Kidney (tissue), 14 donors: Measurements from ENCODE around the gene TBXT. TPM values are rescaled to one million over a fixed set of nuclear protein-coding genes. Genes with fewer than 3 reads are reported as not detected.
A peak's percentile ranks its signal among the peaks of the same experiment; 100 is the strongest.

Experiments used
- DNase-seq, 5 donors: peaks; one replicate each; pipeline ENCODE4 v3.0.0-alpha.2; 2013 to 2020
- FAIRE-seq: peaks from 2 replicates; lab custom pipeline; 2012; peaks lifted over from hg19 to GRCh38; lab: Jason Lieb, UNC
- H3K27ac ChIP-seq, 2 donors: one replicate each; pipeline ENCODE4 v1.7.0; 2013; ENCODE audit warnings: low read depth in 2 of 2, low read length in 2 of 2, inconsistent platforms in 1 of 2
- H3K27me3 ChIP-seq: one replicate; pipeline ENCODE4 v1.7.1; 2013; ENCODE audit warnings: low read length, inconsistent platforms; ENCODE audit not compliant: control insufficient read depth, insufficient read depth
- H3K36me3 ChIP-seq, 3 donors: one replicate each; pipeline versions ENCODE4 v1.7.0 to v1.7.1; 2013; ENCODE audit warnings: low read length in 3 of 3, control low read depth in 1 of 3, inconsistent platforms in 1 of 3; ENCODE audit not compliant: insufficient read depth in 3 of 3, control insufficient read depth in 2 of 3
- H3K4me1 ChIP-seq, 3 donors: one replicate each; pipeline versions ENCODE4 v1.7.0 to v1.7.1; 2013; ENCODE audit warnings: low read length in 3 of 3, inconsistent platforms in 1 of 3, low read depth in 1 of 3; ENCODE audit not compliant: control insufficient read depth in 2 of 3, insufficient read depth in 2 of 3
- H3K4me3 ChIP-seq, 3 donors: one replicate each; pipeline versions ENCODE4 v1.7.0 to v1.8.1; 2013; ENCODE audit warnings: low read length in 3 of 3, control low read depth in 1 of 3, inconsistent platforms in 1 of 3
- H3K9ac ChIP-seq, 3 donors: one replicate each; pipeline versions ENCODE4 v1.7.0 to v1.7.1; 2013; ENCODE audit warnings: low read length in 3 of 3, control low read depth in 1 of 3, inconsistent platforms in 1 of 3
- H3K9me3 ChIP-seq, 3 donors: one replicate each; pipeline versions ENCODE4 v1.7.0 to v1.7.1; 2013; ENCODE audit warnings: low read length in 3 of 3, control low read depth in 1 of 3, inconsistent platforms in 1 of 3; ENCODE audit not compliant: control insufficient read depth in 2 of 3, insufficient read depth in 1 of 3
- CTCF ChIP-seq: IDR thresholded peaks from 3 replicates; pipeline ENCODE4 v1.5.1; 2012; ENCODE audit warnings: mild to moderate bottlenecking, moderate library complexity, borderline replicate concordance; ENCODE audit not compliant: insufficient read depth; ENCODE audit errors: extremely low read depth
- intact Hi-C: fragments of 100-400 bp; cut with DNase I; formaldehyde crosslinking; loops from one replicate; pipeline ENCODE4 v1.11.1; 2022
- polyA plus RNA-seq: library from polyadenylated mRNA; stranded (reverse); fragments of 350-450 nt; fragmentation: Illumina TruSeq; extraction: RNeasy Lipid Tissue Mini Kit (QIAGEN cat#74804); gene quantifications from one replicate; pipeline ENCODE4 v1.2.3, GENCODE V29; 2014; ENCODE audit warnings: low read depth, low replicate concordance; ENCODE audit not compliant: insufficient read depth
- total RNA-seq: library from RNA; stranded (reverse); fragmentation: NEBNext Ultra II Directional; extraction: Animal tissue kit (Norgen Biotek cat#: 25700); gene quantifications from one replicate; pipeline ENCODE4 v1.2.1, GENCODE V29; 2021
- donor health status: control.
- donor health status: control.
- donor health status: control.
- donor health status: control.
- donor health status: control.
- donor health status: DM: yes; HTN: yes; CAD: no.
- donor health status: Normal renal cell carcinoma (clear cell type).

The TBXT gene
- total and polyA plus RNA-seq, 2 donors from 2014 or later, result not detected

- Histone ChIP-seq H3K36me3 (no peaks in the 10 kb centered on the region), H3K27ac (no peak overlapping the region), H3K9ac (no peak overlapping the region), H3K4me1 (peaks cover 0 to 5% (median 0%) of the 10 kb centered on the region in 3 donors), H3K27me3 (peaks cover 53% of the 10 kb centered on the region), H3K4me3 (no peak overlapping the region), H3K9me3 (no peaks in the 10 kb centered on the region)
- intact Hi-C loops, result no loop called here
- DNase-seq, result peak in 3 of 5 donors; percentile 52 to 69 (median 57)
- FAIRE-seq, result no peak
- no peak for TF ChIP-seq CTCF
These were observed 2.1 kb upstream of the TBXT start for GRCh38 chr6:166169549-166170421.

- TF ChIP-seq CTCF, result no peak
- no peaks in the 10 kb centered on the region for H3K9me3 ChIP-seq
- H3K9ac ChIP-seq, result no peak overlapping the region
- peaks cover 61% of the 10 kb centered on the region for H3K27me3 ChIP-seq
- peak in 4 of 5 donors; percentile 17 to 47 (median 24) for DNase-seq
- peak overlapping the region in 1 of 3 donors; percentile 35 for H3K4me3 ChIP-seq
- peaks cover 0 to 5% (median 0%) of the 10 kb centered on the region in 3 donors for H3K4me1 ChIP-seq
- intact Hi-C loops, result no loop called here
- no peak overlapping the region for H3K27ac ChIP-seq
- H3K36me3 ChIP-seq, result no peaks in the 10 kb centered on the region
- no peak for FAIRE-seq
These were observed 1.2 kb upstream of the TBXT start for GRCh38 chr6:166168616-166169548.

GRCh38 chr6:166167258-166167731 lies 356 bp downstream of the TBXT start:
- no peak overlapping the region for H3K9ac ChIP-seq
- peaks cover 0 to 3% (median 0%) of the 10 kb centered on the region in 3 donors for H3K4me1 ChIP-seq
- no peak overlapping the region for H3K4me3 ChIP-seq
- no peak for TF ChIP-seq CTCF
- peaks cover 66% of the 10 kb centered on the region for H3K27me3 ChIP-seq
- intact Hi-C loops, result no loop called here
- no peak for FAIRE-seq
- H3K9me3 ChIP-seq, result no peaks in the 10 kb centered on the region
- no peaks in the 10 kb centered on the region for H3K36me3 ChIP-seq
- no peak overlapping the region for H3K27ac ChIP-seq
- peak in 2 of 5 donors; percentile 22 to 25 for DNase-seq
